HL-60 (cell line): ENCODE measurements around the gene SHC2.

ENCODE experiments used
- DNase-seq, 2 experiments: peaks; one replicate each; pipeline ENCODE4 v3.0.0-alpha.2; 2010 to 2020; ENCODE audit warnings: low read depth in 1 of 2, low spot score in 1 of 2
- H3K27ac ChIP-seq: fragments of 250-450 bp; sonication (Bioruptor Pico); replicated peaks from 2 replicates; pipeline ENCODE4 v1.5.1; 2020; ENCODE audit warnings: mild to moderate bottlenecking, moderate library complexity
- H3K27me3 ChIP-seq: fragments of 250-450 bp; sonication (Bioruptor Pico); 2 replicates; pipeline ENCODE4 v1.5.1; 2021; ENCODE audit warnings: mild to moderate bottlenecking, moderate library complexity; ENCODE audit not compliant: insufficient read depth, poor library complexity, severe bottlenecking
- H3K4me3 ChIP-seq: replicated peaks from 2 replicates; pipeline ENCODE4 v1.5.1; 2011; ENCODE audit warnings: mild to moderate bottlenecking, control low read depth, low read length; ENCODE audit not compliant: insufficient read depth
- CTCF ChIP-seq: IDR thresholded peaks from one replicate; pipeline ENCODE4 v1.5.1; 2011; ENCODE audit warnings: low read length, control low read depth, inconsistent platforms; ENCODE audit not compliant: insufficient read depth
- GABPA ChIP-seq: IDR thresholded peaks from 2 replicates; pipeline ENCODE4 v1.6.1; 2012; ENCODE audit warnings: low read depth
- POLR2AphosphoS5 ChIP-seq: IDR thresholded peaks from 2 replicates; pipeline ENCODE4 v1.6.1; 2012; ENCODE audit warnings: low read depth
- REST ChIP-seq: IDR thresholded peaks from 2 replicates; pipeline ENCODE4 v1.6.1; 2012; ENCODE audit warnings: low read depth; ENCODE audit not compliant: insufficient replicate concordance
- SPI1 ChIP-seq: IDR thresholded peaks from 2 replicates; pipeline ENCODE4 v1.6.1; 2012; ENCODE audit warnings: low read depth, mild to moderate bottlenecking, borderline replicate concordance

SHC2 gene

GRCh38 chr19:402786-403185 lies 58.0 kb downstream of the SHC2 start:
- peaks cover 5% of the 10 kb centered on the region for H3K27me3 ChIP-seq
- H3K4me3 ChIP-seq = no peak overlapping the region
- DNase-seq = no peak

GRCh38 chr19:401866-402511 lies 58.8 kb downstream of the SHC2 start:
- Histone ChIP-seq H3K4me3 (no peak overlapping the region), H3K27me3 (peaks cover 5% of the 10 kb centered on the region), H3K27ac (no peak overlapping the region)
- DNase-seq = no peak
- no peak for TF ChIP-seq SPI1
- TF ChIP-seq POLR2AphosphoS5 = no peak
- no peak for TF ChIP-seq CTCF
- TF ChIP-seq GABPA = no peak
- TF ChIP-seq REST = no peak

More at GRCh38 chr19:402786-403185, 58.0 kb downstream of the SHC2 start:
- H3K27ac ChIP-seq = no peak overlapping the region
- TF ChIP-seq SPI1 (no peak), REST (no peak), CTCF (no peak), GABPA (no peak)

- Histone ChIP-seq H3K27ac (no peak overlapping the region), H3K4me3 (no peak overlapping the region), H3K27me3 (peaks cover 5% of the 10 kb centered on the region)
- TF ChIP-seq POLR2AphosphoS5 (no peak), GABPA (no peak), SPI1 (no peak), REST (no peak), CTCF (no peak)
- no peak for DNase-seq
Observed at GRCh38 chr19:400976-401865, 59.6 kb downstream of the SHC2 start.
